Stimulated activated CD8-positive, alpha-beta memory T cell treated with anti-CD3 and anti-CD28 coated beads, Interleukin-4, amount 100 ng/mL, for 24 hours (primary cell): ENCODE results near the gene IDH3A.
"Not testable (repeated sequence)": the region's sequence is repeated elsewhere in the genome, so short reads cannot be mapped to it uniquely, and the experiment has no call there.

Experiments used
- DNase-seq: peaks from one replicate; pipeline ENCODE4 v3.0.0-alpha.2; 2020; ENCODE audit warnings: low read depth

IDH3A gene

DNA sequence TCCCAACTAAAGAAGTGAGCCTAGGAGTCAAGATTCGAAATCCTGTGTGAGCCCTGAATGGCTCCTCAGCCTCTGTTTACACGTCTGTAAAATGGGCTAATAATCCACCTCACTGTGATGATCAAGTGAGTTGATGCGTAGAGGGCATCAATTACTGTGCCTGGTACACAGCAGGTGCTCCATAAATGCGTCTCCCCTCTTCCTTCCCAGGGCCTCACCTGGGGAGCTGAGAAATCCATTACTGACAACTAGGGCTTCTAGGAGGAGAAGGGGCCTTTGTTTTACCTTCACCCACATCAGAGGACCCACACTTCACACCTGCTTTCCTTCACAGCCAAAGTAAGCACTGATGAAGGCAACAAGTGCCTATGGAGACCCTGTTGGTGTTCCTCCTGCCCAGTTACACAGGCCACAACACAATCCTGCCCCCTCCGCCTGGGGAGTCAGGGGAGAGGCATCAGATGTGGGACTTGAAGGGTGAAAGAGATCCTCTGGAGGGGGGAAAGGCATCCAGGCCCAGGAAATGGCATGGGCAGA lies 19.3 kb upstream of the IDH3A start:
- DNase-seq, result no peak

GRCh38 chr15:78130466-78131294 lies 18.5 kb upstream of the IDH3A start:
- peak; percentile 24 for DNase-seq

GRCh38 chr15:78131295-78132061 lies 17.7 kb upstream of the IDH3A start, which contains the start of gene CIB2:
Gene CIB2 (minus strand): TSS chr15:78131445. CDS start chr15:78131215, 230 bp downstream.
- peak; percentile 64 for DNase-seq

DNA sequence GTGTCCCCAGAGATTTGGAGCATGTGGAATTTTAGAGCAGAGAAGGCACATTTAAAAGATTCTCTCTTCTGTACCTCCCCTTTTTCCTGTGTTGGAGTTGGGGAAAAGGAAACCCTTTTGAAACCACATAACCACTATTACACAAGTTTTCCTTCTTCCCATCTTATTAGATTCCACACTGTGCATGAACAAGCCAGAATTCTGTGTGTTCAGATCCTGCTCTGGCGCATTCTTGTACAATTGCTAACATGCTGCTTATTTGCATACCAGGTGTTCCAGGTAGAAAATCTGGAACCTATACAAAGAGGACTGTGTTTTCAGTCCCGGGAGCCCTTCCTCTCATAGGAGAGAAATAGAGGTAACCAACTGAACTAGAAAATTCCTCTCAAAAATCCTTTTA lies 15.4 kb upstream of the IDH3A start:
- no peak for DNase-seq

GRCh38 chr15:78139578-78139977 lies 9.6 kb upstream of the IDH3A start:
- no peak for DNase-seq

DNA sequence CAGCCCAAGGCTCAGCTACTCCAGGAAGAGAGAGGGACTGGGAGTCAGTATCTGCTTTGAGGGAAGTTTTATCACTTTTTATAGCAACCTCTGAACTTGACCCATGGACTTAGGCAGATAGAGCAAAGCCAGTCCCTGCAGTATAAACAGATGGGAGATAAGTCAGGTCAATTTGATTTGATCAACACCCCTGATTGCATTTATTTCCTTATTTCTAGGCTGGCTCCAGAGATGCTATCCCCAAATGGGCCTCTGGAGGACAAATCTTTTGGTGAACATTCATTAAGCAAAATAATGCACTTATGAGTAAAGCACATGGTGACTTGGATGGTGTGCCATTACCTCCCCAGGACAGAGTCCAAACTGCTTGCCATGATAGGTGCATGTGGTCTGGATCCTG lies 8.9 kb upstream of the IDH3A start:
- no peak for DNase-seq

DNA sequence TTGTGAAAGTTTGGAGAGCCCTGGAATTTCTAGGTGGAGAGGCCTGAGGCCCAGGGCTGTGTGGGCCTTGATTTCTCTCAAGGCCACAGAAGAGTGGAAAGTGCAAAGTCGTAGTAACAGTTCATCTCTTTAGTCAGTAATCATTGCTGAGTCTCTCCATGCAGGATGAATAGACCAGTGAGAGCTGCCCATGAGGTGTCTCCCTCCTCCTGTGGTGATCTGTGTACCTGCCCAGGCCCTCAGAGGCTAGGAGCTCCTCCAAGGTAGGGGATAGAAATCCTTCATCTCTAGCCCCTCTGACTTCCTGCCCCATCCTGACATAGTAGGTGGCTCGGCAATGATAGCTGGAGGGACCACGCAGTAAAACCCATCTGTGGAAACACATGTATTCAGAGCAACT lies 6.8 kb upstream of the IDH3A start:
- DNase-seq, result no peak

DNA sequence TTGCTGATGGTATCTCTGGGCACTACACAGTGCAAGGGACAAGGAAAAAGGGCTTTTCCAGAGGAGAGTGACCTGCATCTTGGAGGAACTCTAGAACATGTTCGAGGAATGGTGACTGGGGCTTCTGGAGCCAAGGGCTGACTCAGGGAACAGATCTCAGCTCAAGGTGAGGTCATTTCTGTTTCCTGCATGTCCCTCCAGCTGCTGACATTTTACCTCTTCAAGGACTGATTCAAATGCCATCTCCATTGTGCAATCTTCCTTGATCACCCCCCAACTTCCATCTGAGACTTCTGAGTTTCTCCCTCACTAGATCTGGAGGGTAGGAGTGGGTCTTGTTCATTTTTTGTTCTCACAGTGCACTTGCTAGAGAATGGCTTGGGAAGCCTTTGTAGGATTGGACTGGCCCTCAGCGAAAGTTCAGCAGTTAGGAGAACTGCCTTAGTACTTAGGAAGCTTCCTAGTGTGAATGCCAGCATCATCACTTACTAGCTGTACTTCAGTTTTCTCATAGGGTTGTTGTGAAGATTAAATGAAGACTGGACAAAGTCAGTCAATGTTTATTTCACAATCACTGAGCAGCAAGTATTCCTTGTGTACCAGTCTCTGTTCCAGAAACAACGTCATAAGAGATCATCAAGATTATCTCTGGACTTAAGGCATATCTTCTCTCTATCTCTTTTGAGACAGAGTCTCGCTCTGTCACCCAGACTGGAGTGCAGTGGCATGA lies 2.6 kb upstream of the IDH3A start:
- DNase-seq, result no peak

DNA sequence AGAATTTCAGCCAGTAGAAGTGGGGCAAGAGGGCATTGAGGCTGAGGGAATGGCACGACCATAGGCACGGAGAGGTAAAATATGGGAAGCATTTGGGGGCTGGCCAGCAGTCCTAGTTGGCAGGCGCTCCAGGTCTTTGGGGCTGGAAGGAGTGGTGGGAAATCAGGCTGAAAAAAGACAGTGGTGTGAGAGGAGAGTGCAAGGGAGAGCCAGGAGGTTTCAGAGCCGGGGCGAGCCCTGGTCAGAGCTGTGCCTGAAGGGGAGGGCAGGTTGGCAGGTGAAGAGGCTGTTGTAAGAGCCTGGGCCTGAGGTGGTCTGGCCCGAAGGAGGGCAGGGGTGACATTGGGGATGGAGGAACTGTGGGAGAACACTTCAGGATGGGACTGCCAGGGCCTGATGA lies 1.6 kb upstream of the IDH3A start:
- DNase-seq, result no peak

DNA sequence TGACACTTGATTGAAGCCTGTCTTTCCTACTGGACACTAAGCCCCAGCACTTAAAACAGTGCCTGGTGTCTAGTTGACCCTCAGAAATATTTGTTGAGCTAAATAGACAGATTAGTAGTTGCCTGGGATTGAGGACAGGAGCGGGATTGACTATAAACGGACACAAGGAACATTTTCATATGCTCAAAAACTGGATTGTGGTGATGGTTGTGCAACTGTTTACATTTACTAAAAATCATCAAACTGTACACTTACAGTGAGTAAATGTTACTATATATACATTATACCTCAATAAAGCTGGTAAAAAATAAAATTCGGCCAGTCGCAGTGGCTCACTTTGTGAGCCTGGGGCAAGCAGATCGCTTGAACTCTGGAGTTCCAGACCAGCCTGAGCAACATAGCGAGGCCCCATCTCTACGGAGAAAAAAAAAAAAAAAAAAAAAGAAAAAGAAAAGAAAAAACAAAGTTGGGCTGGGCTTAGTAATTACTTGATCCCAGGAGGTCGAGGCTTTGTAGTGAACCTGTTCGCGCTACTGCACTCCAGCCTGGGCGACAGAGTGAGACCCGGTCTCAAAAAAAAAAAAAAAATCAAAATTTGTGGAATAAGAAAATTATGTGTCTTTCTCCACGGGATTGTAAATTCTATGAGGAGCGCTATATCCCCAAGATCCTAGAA lies 632 bp upstream of the IDH3A start:
- no peak for DNase-seq

GRCh38 chr15:78149805-78150751 lies 916 bp downstream of the IDH3A start:
- no peak for DNase-seq

- not testable (repeated sequence) for DNase-seq
Observed at GRCh38 chr15:78151075-78151474, 1.9 kb downstream of the IDH3A start.

GRCh38 chr15:78154955-78155354 lies 5.8 kb downstream of the IDH3A start:
- no peak for DNase-seq

DNA sequence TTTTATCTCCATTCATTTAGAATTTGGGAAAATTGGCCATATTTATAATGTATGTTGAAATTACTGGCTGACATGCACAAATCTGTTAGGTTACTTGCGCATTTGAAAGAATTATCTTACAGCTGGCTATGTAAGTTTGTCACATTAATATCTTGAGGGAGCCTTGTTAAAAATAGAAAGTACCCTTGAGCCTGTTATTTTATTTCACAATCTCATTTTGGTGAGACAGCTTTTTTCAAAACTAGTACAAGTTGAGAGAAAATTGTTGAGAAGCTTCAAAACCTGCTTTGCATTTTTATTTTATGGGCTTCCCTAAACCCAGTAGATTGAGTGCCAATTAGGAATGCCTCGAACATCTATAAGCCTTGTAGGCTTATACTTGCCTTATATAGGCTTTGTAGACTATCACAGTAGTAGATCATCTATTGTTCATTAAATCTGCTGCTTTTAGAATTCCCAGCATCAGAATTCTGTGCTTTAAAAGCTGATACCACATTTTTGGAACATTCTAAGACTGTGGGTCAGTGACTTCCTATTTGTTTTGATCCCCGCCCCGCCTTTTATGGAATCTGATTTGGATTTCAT lies 6.3 kb downstream of the IDH3A start:
- no peak for DNase-seq

DNA sequence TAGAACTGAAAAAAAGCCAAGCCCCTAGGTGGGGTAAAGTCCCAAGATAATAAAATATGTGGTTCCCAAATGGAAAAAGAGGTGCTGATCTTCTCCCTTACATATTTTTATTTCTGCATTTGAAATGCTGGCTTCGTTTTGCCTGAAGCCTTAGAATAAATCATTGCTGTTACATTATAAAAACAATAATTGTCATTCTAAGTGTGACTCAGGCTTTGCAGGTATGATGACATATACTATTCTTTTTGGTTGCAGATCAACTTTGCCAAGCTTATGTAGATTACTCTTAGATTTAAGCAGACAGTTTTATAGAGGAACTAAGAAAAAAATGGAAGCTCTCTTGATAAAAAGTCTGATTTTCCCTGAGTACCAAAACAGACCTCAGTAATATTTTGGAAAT lies 7.5 kb downstream of the IDH3A start:
- no peak for DNase-seq

- DNase-seq, result no peak
Observed at GRCh38 chr15:78157203-78157602, 8.0 kb downstream of the IDH3A start.

- no peak for DNase-seq
Observed at GRCh38 chr15:78159395-78159794, 10.2 kb downstream of the IDH3A start.

- peak; percentile 21 for DNase-seq
Observed at GRCh38 chr15:78162038-78162437, 12.9 kb downstream of the IDH3A start.

DNA sequence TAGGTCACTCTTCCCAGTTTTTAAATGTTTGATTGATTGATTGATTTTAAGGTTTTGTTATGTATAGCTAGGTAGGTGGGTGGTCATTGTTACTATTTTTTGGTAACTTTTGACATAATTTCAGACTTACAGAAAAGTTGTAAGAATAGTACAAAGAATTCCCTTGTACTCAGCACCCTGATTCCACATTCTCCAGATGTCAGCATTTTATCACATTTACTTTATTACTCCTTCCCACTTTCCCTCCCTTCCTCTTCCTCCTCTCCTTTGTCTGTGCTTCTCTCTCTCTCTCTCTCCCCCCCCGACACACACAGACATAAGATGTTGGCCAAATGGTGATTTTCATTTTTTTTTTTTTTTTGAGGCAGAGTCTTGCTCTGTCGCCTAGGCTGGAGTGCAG lies 14.8 kb downstream of the IDH3A start:
- no peak for DNase-seq

DNA sequence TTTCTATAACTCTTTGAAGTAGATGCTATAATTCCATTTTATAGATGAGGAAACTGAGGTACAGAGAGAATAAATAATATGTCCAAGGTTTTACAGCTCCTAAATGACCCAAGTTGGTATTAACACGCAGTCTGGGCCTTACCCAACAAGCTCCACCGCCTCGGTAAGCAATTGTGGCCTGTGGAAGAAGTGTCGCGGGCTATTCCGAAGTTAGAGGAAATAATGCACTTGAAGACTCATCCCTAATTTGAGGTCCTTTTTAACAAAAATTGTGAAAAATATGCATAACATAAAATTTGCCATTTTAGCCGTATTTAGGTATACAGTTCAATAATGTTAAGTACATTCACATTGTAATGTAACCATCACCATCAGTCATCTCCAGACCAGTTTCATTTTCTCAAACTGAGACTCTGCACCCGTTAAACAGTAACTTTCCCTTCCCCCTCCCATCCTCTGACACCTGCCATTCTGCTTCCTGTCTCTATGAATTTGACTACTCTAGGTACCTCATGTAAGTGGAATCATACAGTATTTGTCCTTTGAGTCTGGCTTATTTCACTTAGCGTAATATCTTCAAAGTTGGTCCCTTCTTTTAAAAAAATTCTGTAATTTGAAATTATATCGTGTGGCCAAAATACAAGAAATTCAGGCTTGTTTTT lies 18.2 kb downstream of the IDH3A start:
- DNase-seq, result no peak
